GM12878 (cell line): ENCODE results near the gene NRIP3. TPM values are rescaled to one million over a fixed set of nuclear protein-coding genes. Genes with fewer than 3 reads are reported as not detected.
"Not testable (repeated sequence)": the region's sequence is repeated elsewhere in the genome, so short reads cannot be mapped to it uniquely, and the experiment has no call there.

ENCODE experiments used
- ATAC-seq: fragments of 200-7000 bp; cut with Tn5 transposase; 3 replicates; pipeline ENCODE4 v1.9.1; 2020; ENCODE audit warnings: mild to moderate bottlenecking, moderate library complexity
- BruUV-seq: library from RNA; stranded (reverse); fragments of 400-500 nt; replicated peaks from 2 replicates; lab custom pipeline; 2021; lab: Mats Ljungman, UMichigan
- CTCF ChIA-PET: fragments of 300-600 bp; sonication (Branson Sonifier 250); formaldehyde crosslinking; extraction: SDS; loops from one replicate; lab custom pipeline; 2021; ENCODE audit warnings: inconsistent platforms; lab: Yijun Ruan, JAX
- POLR2A ChIA-PET: fragments of 350-600 bp; formaldehyde crosslinking; extraction: SDS; loops from one replicate; lab custom pipeline; 2021; ENCODE audit warnings: inconsistent platforms; lab: Charles Lee
- RAD21 ChIA-PET: fragments of 300-600 bp; sonication (Branson Sonifier 250); formaldehyde crosslinking; loops from one replicate; lab custom pipeline; 2023; ENCODE audit warnings: antibody characterized with exemption; ENCODE audit not compliant: unreplicated experiment; lab: Charles Lee
- SMC1A ChIA-PET: fragments of 300-600 bp; sonication (Branson Sonifier 250); formaldehyde crosslinking; loops from one replicate; lab custom pipeline; 2023; ENCODE audit not compliant: unreplicated experiment, uncharacterized antibody; lab: Charles Lee
- DNase-seq: peaks from one replicate; pipeline ENCODE4 v3.0.0-alpha.2; 2011; ENCODE audit warnings: low read depth, low spot score
- FAIRE-seq: peaks from 3 replicates; lab custom pipeline; 2011; peaks lifted over from hg19 to GRCh38; lab: Jason Lieb, UNC
- H2AFZ ChIP-seq: 2 replicates; pipeline ENCODE4 v1.6.0; 2011; ENCODE audit warnings: low read depth, low read length, control low read depth; ENCODE audit not compliant: control insufficient read depth
- H3K27ac ChIP-seq: 2 replicates; pipeline ENCODE4 v1.5.1; 2011; ENCODE audit warnings: control low read depth; ENCODE audit not compliant: control insufficient read depth, insufficient read depth
- H3K27me3 ChIP-seq, 2 experiments: replicated peaks in 1 of 2; 2 replicates each; pipeline versions ENCODE4 v1.6.0 to v1.6.1; 2011; ENCODE audit warnings: low read length in 1 of 2; ENCODE audit not compliant: control insufficient read depth in 2 of 2, insufficient read depth in 2 of 2
- H3K36me3 ChIP-seq, 2 experiments: 2 replicates each; pipeline ENCODE4 v1.5.1; 2011; ENCODE audit warnings: low read length in 1 of 2; ENCODE audit not compliant: control insufficient read depth in 2 of 2, insufficient read depth in 2 of 2
- H3K4me1 ChIP-seq: 2 replicates; pipeline ENCODE4 v1.6.1; 2011; ENCODE audit warnings: mild to moderate bottlenecking, low read length, moderate library complexity, mixed read lengths; ENCODE audit not compliant: control insufficient read depth, insufficient read depth
- H3K4me2 ChIP-seq: 2 replicates; pipeline ENCODE4 v1.6.0; 2011; ENCODE audit warnings: control low read depth; ENCODE audit not compliant: control insufficient read depth, insufficient read depth
- H3K4me3 ChIP-seq: fragments of 200-600 bp; sonication (generic); 2 replicates; pipeline ENCODE4 v1.5.1; 2016
- H3K79me2 ChIP-seq: 2 replicates; pipeline ENCODE4 v1.6.0; 2011; ENCODE audit warnings: low read length; ENCODE audit not compliant: control insufficient read depth, insufficient read depth
- H3K9ac ChIP-seq: 2 replicates; pipeline ENCODE4 v1.8.0; 2011; ENCODE audit warnings: low read length, control low read depth, mixed read lengths; ENCODE audit not compliant: control insufficient read depth, insufficient read depth
- H3K9me3 ChIP-seq: replicated peaks from 3 replicates; pipeline ENCODE4 v1.5.1; 2011; ENCODE audit warnings: mild to moderate bottlenecking, low read length; ENCODE audit not compliant: control insufficient read depth, insufficient read depth
- H4K20me1 ChIP-seq: 2 replicates; pipeline ENCODE4 v1.6.0; 2011; ENCODE audit not compliant: control insufficient read depth, insufficient read depth
- BCL11A ChIP-seq: IDR thresholded peaks from 2 replicates; pipeline ENCODE4 v1.6.1; 2011; ENCODE audit warnings: low read depth, low read length
- BHLHE40 ChIP-seq, 2 experiments: fragments of 450-650 bp in 1 of 2; IDR thresholded peaks; 2 replicates each; pipeline ENCODE4 v1.6.1; 2011 to 2017; ENCODE audit warnings: low read depth in 2 of 2, borderline replicate concordance in 1 of 2, improper control_type of control experiment in 1 of 2, low read length in 1 of 2, mild to moderate bottlenecking in 1 of 2
- DPF2 ChIP-seq: fragments of 450-650 bp; IDR thresholded peaks from 2 replicates; pipeline ENCODE4 v1.6.1; 2017; ENCODE audit warnings: mild to moderate bottlenecking
- JUNB ChIP-seq: IDR thresholded peaks from 2 replicates; pipeline ENCODE4 v1.6.1; 2016; ENCODE audit warnings: antibody characterized with exemption, mild to moderate bottlenecking
- MEF2A ChIP-seq: IDR thresholded peaks from 2 replicates; pipeline ENCODE4 v1.6.1; 2011; ENCODE audit warnings: low read depth, mild to moderate bottlenecking, low read length, moderate library complexity; ENCODE audit not compliant: insufficient read depth
- NR2F1 ChIP-seq: fragments of 450-650 bp; conservative IDR thresholded peaks from 2 replicates; pipeline ENCODE4 v1.6.1; 2017; ENCODE audit warnings: mild to moderate bottlenecking
- RELA ChIP-seq: fragments of 450-650 bp; IDR thresholded peaks from 2 replicates; pipeline ENCODE4 v1.8.0; 2014; ENCODE audit warnings: borderline replicate concordance; ENCODE audit not compliant: partially characterized antibody
- SREBF2 ChIP-seq: IDR thresholded peaks from 2 replicates; pipeline ENCODE4 v1.6.1; 2012; ENCODE audit warnings: mild to moderate bottlenecking, low read length
- ZNF24 ChIP-seq: fragments of 450-650 bp; IDR thresholded peaks from 2 replicates; pipeline ENCODE4 v1.6.1; 2017; ENCODE audit warnings: antibody characterized with exemption, mild to moderate bottlenecking
- WGBS: methylation state at CpG from one replicate; pipeline ENCODE4 v1.1.6; 2016; ENCODE audit warnings: low lambda C conversion rate; ENCODE audit not compliant: insufficient replicate concordance, insufficient coverage; ENCODE audit errors: missing lambda C conversion rate; 5-methylcytosine and 5-hydroxymethylcytosine counted together
- in situ Hi-C: fragments of 300-500 bp; cut with MboI; formaldehyde crosslinking; loops from 9 replicates; pipeline ENCODE4 v1.14.3; 2018; ENCODE audit warnings: mixed read lengths
- intact Hi-C: fragments of 100-400 bp; cut with micrococcal nuclease; formaldehyde crosslinking; loops from one replicate; pipeline ENCODE4 v1.14.2; 2022; ENCODE audit not compliant: unreplicated experiment
- polyA plus RNA-seq, 11 experiments: library from polyadenylated mRNA; depleted of rRNA in 4 of 11; unstranded in 6 of 11; stranded (reverse) in 5 of 11; fragments of >200 nt; fragmentation: Nextera tagmentation in 4 of 11; fragmentation: Illumina TruSeq in 1 of 11; extraction: Ambion mirVana in 4 of 11; extraction: Trizol in 1 of 11; gene quantifications; 1 replicate in 1 of 11; 2 replicates in 10 of 11; pipeline versions ENCODE4 v1.2.1 to v1.2.3, GENCODE V29; 2011 to 2016; ENCODE audit warnings: inconsistent platforms in 2 of 11, missing spikeins in 2 of 11, low read depth in 1 of 11
- total RNA-seq, 4 experiments: library from RNA; depleted of rRNA in 3 of 4; stranded (reverse); fragments of >200 nt in 3 of 4; fragmentation: Illumina TruSeq in 1 of 4; extraction: Trizol in 1 of 4; gene quantifications; 2 replicates each; pipeline versions ENCODE4 v1.2.1 to v1.2.3, GENCODE V29; 2013 to 2021
- TF ChIP-seq, protein P1 (sequence below): fragments of 450-650 bp; IDR thresholded peaks from 2 replicates; pipeline ENCODE4 v1.6.1; 2017; ENCODE audit warnings: mild to moderate bottlenecking
- TF ChIP-seq, protein P2 (sequence below): fragments of 450-650 bp; IDR thresholded peaks from 2 replicates; pipeline ENCODE4 v1.6.1; 2016; ENCODE audit warnings: mild to moderate bottlenecking, moderate library complexity, borderline replicate concordance

Gene NRIP3
- total and polyA plus RNA-seq, 10 of the 15 experiments (the other 5 are each of a cell fraction or from before 2014, with no cell fraction given): under 0.01 to 0.25 (median 0.09) TPM; not detected in 7

DNA sequence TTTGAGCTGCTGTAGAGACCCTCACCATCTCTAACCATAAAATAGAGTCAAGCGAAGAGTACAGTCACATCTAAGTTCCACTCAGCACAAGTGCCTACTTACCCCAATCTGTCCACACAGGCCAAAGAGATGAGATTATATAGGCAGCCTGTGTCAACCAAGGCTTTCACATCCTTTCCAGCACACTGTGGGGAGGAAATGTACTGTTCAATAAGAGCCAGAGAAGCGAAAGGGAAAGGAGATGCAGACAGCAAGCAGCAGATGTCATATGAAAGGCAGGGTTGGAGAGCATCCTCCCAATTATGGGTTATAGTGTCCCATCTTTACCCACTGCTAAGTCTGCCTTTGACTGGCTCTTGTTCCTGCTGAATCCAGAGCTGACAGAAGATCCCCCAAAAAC lies 16.4 kb downstream of the NRIP3 start (continued):
- TF ChIP-seq, protein P1, sequence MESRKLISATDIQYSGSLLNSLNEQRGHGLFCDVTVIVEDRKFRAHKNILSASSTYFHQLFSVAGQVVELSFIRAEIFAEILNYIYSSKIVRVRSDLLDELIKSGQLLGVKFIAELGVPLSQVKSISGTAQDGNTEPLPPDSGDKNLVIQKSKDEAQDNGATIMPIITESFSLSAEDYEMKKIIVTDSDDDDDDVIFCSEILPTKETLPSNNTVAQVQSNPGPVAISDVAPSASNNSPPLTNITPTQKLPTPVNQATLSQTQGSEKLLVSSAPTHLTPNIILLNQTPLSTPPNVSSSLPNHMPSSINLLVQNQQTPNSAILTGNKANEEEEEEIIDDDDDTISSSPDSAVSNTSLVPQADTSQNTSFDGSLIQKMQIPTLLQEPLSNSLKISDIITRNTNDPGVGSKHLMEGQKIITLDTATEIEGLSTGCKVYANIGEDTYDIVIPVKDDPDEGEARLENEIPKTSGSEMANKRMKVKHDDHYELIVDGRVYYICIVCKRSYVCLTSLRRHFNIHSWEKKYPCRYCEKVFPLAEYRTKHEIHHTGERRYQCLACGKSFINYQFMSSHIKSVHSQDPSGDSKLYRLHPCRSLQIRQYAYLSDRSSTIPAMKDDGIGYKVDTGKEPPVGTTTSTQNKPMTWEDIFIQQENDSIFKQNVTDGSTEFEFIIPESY: no peak
- TF ChIP-seq, protein P2, sequence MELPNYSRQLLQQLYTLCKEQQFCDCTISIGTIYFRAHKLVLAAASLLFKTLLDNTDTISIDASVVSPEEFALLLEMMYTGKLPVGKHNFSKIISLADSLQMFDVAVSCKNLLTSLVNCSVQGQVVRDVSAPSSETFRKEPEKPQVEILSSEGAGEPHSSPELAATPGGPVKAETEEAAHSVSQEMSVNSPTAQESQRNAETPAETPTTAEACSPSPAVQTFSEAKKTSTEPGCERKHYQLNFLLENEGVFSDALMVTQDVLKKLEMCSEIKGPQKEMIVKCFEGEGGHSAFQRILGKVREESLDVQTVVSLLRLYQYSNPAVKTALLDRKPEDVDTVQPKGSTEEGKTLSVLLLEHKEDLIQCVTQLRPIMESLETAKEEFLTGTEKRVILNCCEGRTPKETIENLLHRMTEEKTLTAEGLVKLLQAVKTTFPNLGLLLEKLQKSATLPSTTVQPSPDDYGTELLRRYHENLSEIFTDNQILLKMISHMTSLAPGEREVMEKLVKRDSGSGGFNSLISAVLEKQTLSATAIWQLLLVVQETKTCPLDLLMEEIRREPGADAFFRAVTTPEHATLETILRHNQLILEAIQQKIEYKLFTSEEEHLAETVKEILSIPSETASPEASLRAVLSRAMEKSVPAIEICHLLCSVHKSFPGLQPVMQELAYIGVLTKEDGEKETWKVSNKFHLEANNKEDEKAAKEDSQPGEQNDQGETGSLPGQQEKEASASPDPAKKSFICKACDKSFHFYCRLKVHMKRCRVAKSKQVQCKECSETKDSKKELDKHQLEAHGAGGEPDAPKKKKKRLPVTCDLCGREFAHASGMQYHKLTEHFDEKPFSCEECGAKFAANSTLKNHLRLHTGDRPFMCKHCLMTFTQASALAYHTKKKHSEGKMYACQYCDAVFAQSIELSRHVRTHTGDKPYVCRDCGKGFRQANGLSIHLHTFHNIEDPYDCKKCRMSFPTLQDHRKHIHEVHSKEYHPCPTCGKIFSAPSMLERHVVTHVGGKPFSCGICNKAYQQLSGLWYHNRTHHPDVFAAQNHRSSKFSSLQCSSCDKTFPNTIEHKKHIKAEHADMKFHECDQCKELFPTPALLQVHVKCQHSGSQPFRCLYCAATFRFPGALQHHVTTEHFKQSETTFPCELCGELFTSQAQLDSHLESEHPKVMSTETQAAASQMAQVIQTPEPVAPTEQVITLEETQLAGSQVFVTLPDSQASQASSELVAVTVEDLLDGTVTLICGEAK: no peak
- TF ChIP-seq SREBF2 (no peak), BCL11A (no peak), BHLHE40 (IDR thresholded peaks at IDR 0.05; ENCODE audit: borderline replicate concordance in 1 of 2, low read depth in 2 of 2, low read length in 1 of 2) (no peak), ZNF24 (no peak), RELA (no peak), NR2F1 (no peak), MEF2A (no peak), JUNB (no peak), DPF2 (no peak)

DNA sequence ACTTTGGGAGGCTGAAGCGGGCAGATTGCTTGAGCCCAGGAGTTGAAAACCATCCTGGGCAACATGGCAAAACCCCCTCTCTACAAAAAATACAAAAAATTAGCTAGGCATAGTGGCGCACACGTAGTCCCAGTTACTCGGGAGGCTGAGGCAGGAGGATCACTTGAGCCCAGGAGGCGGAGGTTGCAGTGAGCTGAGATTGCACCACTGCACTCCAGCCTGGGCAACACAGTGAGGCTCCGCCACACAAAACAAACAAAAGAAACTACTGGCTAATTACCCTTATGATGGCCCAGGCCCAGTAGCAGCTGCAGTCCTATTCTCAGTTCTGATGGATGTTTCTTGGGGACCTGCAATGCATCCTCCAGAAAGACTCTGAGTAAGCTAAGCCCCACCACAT lies 17.0 kb downstream of the NRIP3 start:
- BruUV-seq: not testable (repeated sequence)
- SMC1A ChIA-PET: interaction anchor here (1.1 kb wide), 1 partner anchor 40 kb away, joined by 3 read pairs; no protein-coding TSS in a partner anchor

More for the DNA sequence above, 17.0 kb downstream of the NRIP3 start:
- 81% methylated on average over 6 of the region's 6 CpGs for WGBS
- H3K36me3 ChIP-seq, H3K27ac ChIP-seq, H4K20me1 ChIP-seq, H3K9ac ChIP-seq, H3K4me2 ChIP-seq, in situ Hi-C loops, ATAC-seq, H3K27me3 ChIP-seq, H2AFZ ChIP-seq, FAIRE-seq, H3K79me2 ChIP-seq, POLR2A ChIA-PET, DNase-seq, H3K4me1 ChIP-seq, H3K4me3 ChIP-seq, H3K9me3 ChIP-seq, intact Hi-C loops: not testable (repeated sequence)
- ChIA-PET CTCF (interaction anchor here (0.7 kb wide), 1 partner anchor 24 kb away, joined by 3 read pairs; no protein-coding TSS in a partner anchor), RAD21 (interaction anchor here (1.5 kb wide), 1 partner anchor 23 kb away, joined by 5 read pairs; the partner anchor contains the start of gene TMEM9B)
